ENCODE data around the gene KCNAB1. TPM values are rescaled to one million over a fixed set of nuclear protein-coding genes. Genes with fewer than 3 reads are reported as not detected.

Gene KCNAB1
- total RNA-seq, 2 experiments from 2014 or later = not detected

- ChIA-PET CTCF (ENCODE audit: unreplicated experiment) (no interaction called here), POLR2A (no interaction called here)
- no peak for DNase-seq (ENCODE audit: low spot score)
- H3K9me3 ChIP-seq (ENCODE audit: low read length) = no peaks in the 10 kb centered on the region
- BruUV-seq (replicated peaks) = no TSS peak
- H3K9me2 ChIP-seq (ENCODE audit: insufficient read depth, low read length) = no peaks in the 10 kb centered on the region
- H3K79me2 ChIP-seq (ENCODE audit: insufficient read depth, low read depth, low read length) = no peaks in the 10 kb centered on the region
- no peaks in the 10 kb centered on the region for H3K36me3 ChIP-seq (ENCODE audit: insufficient read depth, low read length)
- no peak for TF ChIP-seq EZH2phosphoT487 (IDR thresholded peaks at IDR 0.05; ENCODE audit: borderline replicate concordance, low read depth, low read length)
- intact Hi-C loops (cut with micrococcal nuclease; ENCODE audit: unreplicated experiment) = no loop called here
- no peak overlapping the region for H2AFZ ChIP-seq (ENCODE audit: low read length)
- H3K4me3 ChIP-seq (ENCODE audit: low read depth, low read length, poor library complexity, severe bottlenecking) = no peak overlapping the region
- H3K4me1 ChIP-seq (ENCODE audit: insufficient read depth, low read length, poor library complexity, severe bottlenecking) = no peaks in the 10 kb centered on the region
- H3K27ac ChIP-seq (ENCODE audit: low read depth, low read length, poor library complexity, severe bottlenecking) = no peak overlapping the region
- H4K20me1 ChIP-seq (ENCODE audit: insufficient read depth, low read length) = no peaks in the 10 kb centered on the region
- H3K4me2 ChIP-seq (ENCODE audit: low read length) = no peak overlapping the region
Observed at GRCh38 chr3:156330415-156330814, 210.0 kb downstream of the KCNAB1 start.

- Histone ChIP-seq H4K20me1 (ENCODE audit: insufficient read depth, low read length) (no peaks in the 10 kb centered on the region), H3K9me2 (ENCODE audit: insufficient read depth, low read length) (no peaks in the 10 kb centered on the region), H3K36me3 (ENCODE audit: insufficient read depth, low read length) (no peaks in the 10 kb centered on the region), H3K4me3 (ENCODE audit: low read depth, low read length, poor library complexity, severe bottlenecking) (no peak overlapping the region), H3K9me3 (ENCODE audit: low read length) (no peaks in the 10 kb centered on the region), H3K4me1 (ENCODE audit: insufficient read depth, low read length, poor library complexity, severe bottlenecking) (no peaks in the 10 kb centered on the region), H2AFZ (ENCODE audit: low read length) (no peak overlapping the region), H3K4me2 (ENCODE audit: low read length) (no peak overlapping the region), H3K27ac (ENCODE audit: low read depth, low read length, poor library complexity, severe bottlenecking) (no peak overlapping the region), H3K79me2 (ENCODE audit: insufficient read depth, low read depth, low read length) (no peaks in the 10 kb centered on the region)
- no peak for DNase-seq (ENCODE audit: low spot score)
- ChIA-PET CTCF (ENCODE audit: unreplicated experiment) (no interaction called here), POLR2A (no interaction called here)
- intact Hi-C loops (cut with micrococcal nuclease; ENCODE audit: unreplicated experiment) = no loop called here
- BruUV-seq (replicated peaks) = no TSS peak
- TF ChIP-seq EZH2phosphoT487 (IDR thresholded peaks at IDR 0.05; ENCODE audit: borderline replicate concordance, low read depth, low read length) = no peak
- TF ChIP-seq CTCF (conservative IDR thresholded peaks at IDR 0.05; ENCODE audit: low read length) = no peak
Observed at GRCh38 chr3:156332304-156332703, 211.9 kb downstream of the KCNAB1 start.

GRCh38 chr3:156334841-156335545 is 214.6 kb downstream of the KCNAB1 start:
- intact Hi-C loops (cut with micrococcal nuclease; ENCODE audit: unreplicated experiment) = no loop called here
- no peak overlapping the region for H3K27ac ChIP-seq (ENCODE audit: low read depth, low read length, poor library complexity, severe bottlenecking)
- no peaks in the 10 kb centered on the region for H3K9me3 ChIP-seq (ENCODE audit: low read length)
- ChIA-PET POLR2A (interaction anchor here (0.6 to 0.7 kb wide), 3 partner anchors 10 to 361 kb away, joined by 3 to 6 read pairs (median 5); no protein-coding TSS in a partner anchor), CTCF (ENCODE audit: unreplicated experiment) (no interaction called here)
- no peak overlapping the region for H3K4me2 ChIP-seq (ENCODE audit: low read length)
- TF ChIP-seq CTCF (conservative IDR thresholded peaks at IDR 0.05; ENCODE audit: low read length) (no peak), EZH2phosphoT487 (IDR thresholded peaks at IDR 0.05; ENCODE audit: borderline replicate concordance, low read depth, low read length) (no peak)
- no peaks in the 10 kb centered on the region for H3K79me2 ChIP-seq (ENCODE audit: insufficient read depth, low read depth, low read length)
- H4K20me1 ChIP-seq (ENCODE audit: insufficient read depth, low read length) = no peaks in the 10 kb centered on the region
- H2AFZ ChIP-seq (ENCODE audit: low read length) = no peak overlapping the region
- no peaks in the 10 kb centered on the region for H3K36me3 ChIP-seq (ENCODE audit: insufficient read depth, low read length)
- BruUV-seq (replicated peaks) = no TSS peak
- no peaks in the 10 kb centered on the region for H3K9me2 ChIP-seq (ENCODE audit: insufficient read depth, low read length)
- DNase-seq (ENCODE audit: low spot score) = no peak
- no peaks in the 10 kb centered on the region for H3K4me1 ChIP-seq (ENCODE audit: insufficient read depth, low read length, poor library complexity, severe bottlenecking)
- no peak overlapping the region for H3K4me3 ChIP-seq (ENCODE audit: low read depth, low read length, poor library complexity, severe bottlenecking)

Data from OCI-LY7 (cell line).